Measurements from ENCODE around the gene POT1. TPM values are rescaled to one million over a fixed set of nuclear protein-coding genes. Genes with fewer than 3 reads are reported as not detected.

Gene POT1
- total and polyA plus RNA-seq, 2 of the 8 experiments (the other 6 are each of a cell fraction or from before 2014, with no cell fraction given): 13.1 to 22.8 TPM

- CTCF ChIA-PET (ENCODE audit: partially characterized antibody): interaction anchor here (1.0 to 2.0 kb wide), 3 partner anchors 19 to 624 kb away, joined by 3 to 7 read pairs (median 3); no protein-coding TSS in a partner anchor
- H2BK120ac ChIP-seq (replicated peaks; ENCODE audit: low read depth, low read length): no peak overlapping the region
- no peak for FAIRE-seq
- TF ChIP-seq SP2 (IDR thresholded peaks at IDR 0.05; ENCODE audit: low read length): no peak
- TF ChIP-seq CHD2 (IDR thresholded peaks at IDR 0.05; ENCODE audit: low read length): no peak
- TF ChIP-seq CEBPB (IDR thresholded peaks at IDR 0.05; ENCODE audit: low read depth, low read length): no peak
- TF ChIP-seq RAD21 (IDR thresholded peaks at IDR 0.05 in 1 of 2, conservative IDR thresholded peaks at IDR 0.05 in 1 of 2; ENCODE audit: low read depth in 2 of 2, low read length in 2 of 2): no peak
- no peak for TF ChIP-seq SIN3A (conservative IDR thresholded peaks at IDR 0.05 in 1 of 2, IDR thresholded peaks at IDR 0.05 in 1 of 2; ENCODE audit: low read depth in 1 of 2, low read length in 2 of 2)
- no peak for TF ChIP-seq ATF2 (IDR thresholded peaks at IDR 0.05; ENCODE audit: low read length)
- TF ChIP-seq HDAC2 (IDR thresholded peaks at IDR 0.05; ENCODE audit: borderline replicate concordance in 1 of 2, low read depth in 2 of 2, low read length in 2 of 2): no peak
- no peak for TF ChIP-seq SAP30 (IDR thresholded peaks at IDR 0.05; ENCODE audit: insufficient read depth, insufficient replicate concordance, low read length)
- no peak for TF ChIP-seq GTF2F1 (IDR thresholded peaks at IDR 0.05; ENCODE audit: borderline replicate concordance, low read depth, low read length)
- TF ChIP-seq BCL11A (IDR thresholded peaks at IDR 0.05; ENCODE audit: low read depth in 2 of 2, low read length in 2 of 2): no peak
- TF ChIP-seq MAX (IDR thresholded peaks at IDR 0.05): no peak
Measured at GRCh38 chr7:124779194-124779593, 150.4 kb downstream of the POT1 start.

More at GRCh38 chr7:124779194-124779593, 150.4 kb downstream of the POT1 start:
- peaks cover 0 to 4% (median 3%) of the 10 kb centered on the region in 4 experiments; a peak in 5 of 7 replicates for H3K4me1 ChIP-seq (replicated peaks in 1 of 4; ENCODE audit: control insufficient read depth in 3 of 4, insufficient read depth in 4 of 4, low read length in 3 of 4)
- no peak overlapping the region for H3K4ac ChIP-seq (replicated peaks; ENCODE audit: insufficient read length, low read depth, low read length)
- H3K4me2 ChIP-seq (ENCODE audit: insufficient read depth in 1 of 2, low read depth in 2 of 2, low read length in 2 of 2): no peak overlapping the region
- no peak overlapping the region for H2AFZ ChIP-seq (ENCODE audit: low read length)
- H4K20me1 ChIP-seq (replicated peaks in 1 of 2; ENCODE audit: control insufficient read depth in 1 of 2, insufficient read depth in 2 of 2, low read length in 2 of 2): no peaks in the 10 kb centered on the region
- H3K79me1 ChIP-seq (ENCODE audit: low read depth, low read length): no peaks in the 10 kb centered on the region
- H3K23ac ChIP-seq (ENCODE audit: insufficient read length): no peak overlapping the region
- no peak overlapping the region for H2BK12ac ChIP-seq (ENCODE audit: low read depth, low read length)
- POLR2A ChIA-PET (ENCODE audit: partially characterized antibody): no interaction called here
- H3K36me3 ChIP-seq (ENCODE audit: control insufficient read depth in 2 of 4, insufficient read depth in 4 of 4, low read length in 3 of 4): no peaks in the 10 kb centered on the region
- peaks cover 2% of the 10 kb centered on the region; the same call in 1 of the 2 replicates for H3K23me2 ChIP-seq (ENCODE audit: low read depth, low read length)
- no peak overlapping the region for H3K18ac ChIP-seq (ENCODE audit: extremely low read depth, low read length)
- no peak overlapping the region for H4K5ac ChIP-seq (ENCODE audit: insufficient read length, low read depth, low read length)
- H3K79me2 ChIP-seq (ENCODE audit: control insufficient read depth in 1 of 2, insufficient read depth in 2 of 2, low read length in 2 of 2): no peaks in the 10 kb centered on the region
- H2AK5ac ChIP-seq (ENCODE audit: low read depth, low read length): no peak overlapping the region
- no peak overlapping the region for H4K91ac ChIP-seq (replicated peaks; ENCODE audit: insufficient read length, low read length)
- no peak overlapping the region for H2BK15ac ChIP-seq (ENCODE audit: low read length)
- H3K9me3 ChIP-seq (ENCODE audit: insufficient read depth in 2 of 2, low read depth in 1 of 2, low read length in 1 of 2): no peaks in the 10 kb centered on the region
- H2BK20ac ChIP-seq (ENCODE audit: low read length): no peak overlapping the region
- no peak overlapping the region for H3K4me3 ChIP-seq (ENCODE audit: extremely low read depth in 1 of 4, insufficient read depth in 2 of 4, low read depth in 3 of 4, low read length in 4 of 4)
- H4K8ac ChIP-seq (ENCODE audit: extremely low read depth, insufficient read depth, low read length): no peak overlapping the region
- H2BK5ac ChIP-seq (ENCODE audit: low read depth, low read length): no peak overlapping the region
- DNase-seq (ENCODE audit: low read depth in 1 of 2, low spot score in 2 of 2): no peak
- H3K14ac ChIP-seq (ENCODE audit: insufficient read length): no peak overlapping the region
- no peak overlapping the region for H3K27ac ChIP-seq (ENCODE audit: low read depth, low read length)
- no peaks in the 10 kb centered on the region for H3K27me3 ChIP-seq (replicated peaks in 1 of 4; ENCODE audit: control insufficient read depth in 3 of 4, extremely low read depth in 1 of 4, insufficient read depth in 3 of 4, low read length in 3 of 4)
- no peak overlapping the region for H3K56ac ChIP-seq (replicated peaks; ENCODE audit: insufficient read length, low read depth, low read length)
- no peak overlapping the region for H3K9ac ChIP-seq (replicated peaks in 1 of 4; ENCODE audit: extremely low read depth in 1 of 4, low read depth in 3 of 4, low read length in 3 of 4)
- 86% methylated on average over 3 of the region's 3 CpGs; no CpG with 5 or more reads in 1 of the 2 experiments for WGBS, 2 experiments (ENCODE audit: extremely low coverage in 1 of 2, insufficient coverage in 1 of 2, insufficient read length in 1 of 2, insufficient replicate concordance in 2 of 2, low coverage in 1 of 2, low lambda C conversion rate in 2 of 2, missing lambda C conversion rate in 1 of 2)
